K562 (cell line): ENCODE data around the gene OR13C2. TPM values are rescaled to one million over a fixed set of nuclear protein-coding genes. Genes with fewer than 3 reads are reported as not detected.

ENCODE experiments used
- ATAC-seq: fragments of 200-7000 bp; cut with Tn5 transposase; 3 replicates; pipeline ENCODE4 v1.9.1; 2020; ENCODE audit warnings: moderate library complexity
- BruUV-seq: library from RNA; stranded (reverse); fragments of 400-500 nt; replicated peaks from 2 replicates; lab custom pipeline; 2021; lab: Mats Ljungman, UMichigan
- CTCF ChIA-PET: fragments of 300-600 bp; formaldehyde crosslinking; extraction: SDS; loops from one replicate; lab custom pipeline; 2021; ENCODE audit warnings: low intra/inter-chr PET ratio; lab: Yijun Ruan, JAX
- POLR2A ChIA-PET: fragments of 300-600, 350-650 bp; sonication (Branson Sonifier 250); formaldehyde crosslinking; extraction: SDS; loops from one replicate; lab custom pipeline; 2021; ENCODE audit warnings: antibody characterized with exemption, inconsistent platforms; lab: Yijun Ruan, JAX
- DNase-seq, 4 experiments: peaks; one replicate each; pipeline versions ENCODE4 v3.0.0 to v3.0.0-alpha.2; 2011 to 2018; ENCODE audit warnings: low spot score in 3 of 4, mixed read lengths in 3 of 4; ENCODE audit errors: extremely low read depth in 1 of 4
- FAIRE-seq: peaks from 2 replicates; lab custom pipeline; 2011; peaks lifted over from hg19 to GRCh38; lab: Jason Lieb, UNC
- H2AFZ ChIP-seq: 2 replicates; pipeline ENCODE4 v1.6.0; 2011; ENCODE audit warnings: low read depth, low read length, control low read depth, inconsistent platforms
- H3K27ac ChIP-seq: fragments of 200-600 bp; 3 replicates; pipeline ENCODE4 v1.8.0; 2011; ENCODE audit warnings: low read depth, mild to moderate bottlenecking, control low read depth, inconsistent platforms, low read length, moderate library complexity, mixed read lengths; ENCODE audit errors: extremely low read depth
- H3K27me3 ChIP-seq, 2 experiments: fragments of 300-600 bp in 1 of 2; 2 replicates in 1 of 2; 3 replicates in 1 of 2; pipeline versions ENCODE4 v1.6.0 to v1.8.0; 2011; ENCODE audit warnings: inconsistent platforms in 2 of 2, low read length in 2 of 2, mild to moderate bottlenecking in 1 of 2, mixed read lengths in 1 of 2, moderate library complexity in 1 of 2; ENCODE audit not compliant: control insufficient read depth in 2 of 2, insufficient read depth in 2 of 2
- H3K36me3 ChIP-seq: fragments of 300-600 bp; 3 replicates; pipeline ENCODE4 v1.8.0; 2011; ENCODE audit warnings: mild to moderate bottlenecking, low read length, inconsistent platforms; ENCODE audit not compliant: control insufficient read depth, insufficient read depth
- H3K4me1 ChIP-seq, 2 experiments: fragments of 200-600 bp in 1 of 2; replicated peaks in 1 of 2; 2 replicates in 1 of 2; 3 replicates in 1 of 2; pipeline versions ENCODE4 v1.5.1 to v1.8.0; 2011; ENCODE audit warnings: inconsistent platforms in 2 of 2, low read length in 2 of 2, mild to moderate bottlenecking in 1 of 2, mixed read lengths in 1 of 2, moderate library complexity in 1 of 2; ENCODE audit not compliant: control insufficient read depth in 2 of 2, insufficient read depth in 2 of 2
- H3K4me2 ChIP-seq: 2 replicates; pipeline ENCODE4 v1.6.1; 2011; ENCODE audit warnings: low read length, control low read depth, inconsistent platforms, mixed read lengths; ENCODE audit not compliant: insufficient read depth
- H3K4me3 ChIP-seq: fragments of 200-600 bp; sonication (generic), shearing (Covaris generic); 2 replicates; pipeline ENCODE4 v1.5.1; 2016; ENCODE audit warnings: control low read depth, inconsistent platforms
- H3K79me2 ChIP-seq: fragments of 200-600 bp; 3 replicates; pipeline ENCODE4 v1.8.0; 2011; ENCODE audit warnings: low read length, inconsistent platforms; ENCODE audit not compliant: control insufficient read depth, insufficient read depth
- H3K9ac ChIP-seq, 2 experiments: 2 replicates each; pipeline versions ENCODE4 v1.6.0 to v1.6.1; 2011; ENCODE audit warnings: low read depth in 2 of 2, low read length in 2 of 2, control low read depth in 1 of 2, inconsistent platforms in 1 of 2, mild to moderate bottlenecking in 1 of 2, mixed read lengths in 1 of 2; ENCODE audit not compliant: insufficient read depth in 1 of 2
- H3K9me1 ChIP-seq: one replicate; pipeline ENCODE4 v1.6.0; 2011; ENCODE audit warnings: inconsistent platforms, mild to moderate bottlenecking, low read length, moderate library complexity; ENCODE audit not compliant: control insufficient read depth, insufficient read depth
- H3K9me3 ChIP-seq: replicated peaks from 2 replicates; pipeline ENCODE4 v1.5.1; 2011; ENCODE audit warnings: low read depth, low read length, inconsistent platforms; ENCODE audit not compliant: control insufficient read depth, insufficient read depth
- H4K20me1 ChIP-seq: replicated peaks from 2 replicates; pipeline ENCODE4 v1.6.1; 2011; ENCODE audit warnings: low read length, inconsistent platforms, mixed read lengths; ENCODE audit not compliant: control insufficient read depth, insufficient read depth
- EP400 ChIP-seq: fragments of 450-650 bp; IDR thresholded peaks from 2 replicates; pipeline ENCODE4 v1.6.1; 2017; ENCODE audit warnings: antibody characterized with exemption, mild to moderate bottlenecking, moderate library complexity
- FOSL1 ChIP-seq: fragments of 200-800 bp; sonication (Bioruptor generic); conservative IDR thresholded peaks from 2 replicates; pipeline ENCODE4 v1.6.1; 2016; ENCODE audit warnings: missing genetic modification characterization, missing compliant biosample characterization
- GABPB1 ChIP-seq: sonication (generic); formaldehyde crosslinking; IDR thresholded peaks from 2 replicates; pipeline ENCODE4 v1.8.0; 2022; ENCODE audit warnings: mild to moderate bottlenecking, missing genetic modification reagents
- NONO ChIP-seq, 2 experiments: fragments of 200-400 bp in 1 of 2; fragments of 450-650 bp in 1 of 2; formaldehyde crosslinking in 1 of 2; IDR thresholded peaks; 2 replicates each; pipeline ENCODE4 v1.6.1; 2017; ENCODE audit warnings: low read depth in 2 of 2, mild to moderate bottlenecking in 2 of 2, moderate library complexity in 2 of 2, low read length in 1 of 2
- ZNF445 ChIP-seq: fragments of 250-450 bp; sonication (Bioruptor Pico); IDR thresholded peaks from 2 replicates; pipeline ENCODE4 v1.4.0; 2020; ENCODE audit warnings: low read depth, mild to moderate bottlenecking, moderate library complexity
- ZNF780A ChIP-seq: fragments of 250-450 bp; sonication (Bioruptor Pico); IDR thresholded peaks from 2 replicates; pipeline ENCODE4 v1.5.0; 2021; ENCODE audit warnings: mild to moderate bottlenecking
- WGBS: fragments of 100-300 bp; shearing (Covaris generic); methylation state at CpG from one replicate; pipeline ENCODE4 v1.1.6; 2016; ENCODE audit warnings: low coverage, mixed read lengths; ENCODE audit not compliant: insufficient coverage; ENCODE audit errors: missing lambda C conversion rate; 5-methylcytosine and 5-hydroxymethylcytosine counted together
- in situ Hi-C: fragments of 300-500 bp; cut with MboI; formaldehyde crosslinking; loops from 4 replicates; pipeline ENCODE4 v1.15.0; 2018; ENCODE audit warnings: inconsistent platforms, mixed read lengths
- intact Hi-C: fragments of 100-400 bp; cut with micrococcal nuclease; formaldehyde crosslinking; loops from 2 replicates; pipeline ENCODE4 v1.14.2; 2022
- polyA plus RNA-seq, 8 experiments: library from polyadenylated mRNA; depleted of rRNA in 4 of 8; stranded (reverse) in 5 of 8; unstranded in 3 of 8; fragments of >200 nt; fragmentation: Nextera tagmentation in 2 of 8; fragmentation: Illumina TruSeq in 1 of 8; extraction: Ambion mirVana in 2 of 8; extraction: Trizol in 1 of 8; gene quantifications; 2 replicates each; pipeline versions ENCODE4 v1.2.1 to v1.2.3, GENCODE V29; 2011 to 2014; ENCODE audit warnings: inconsistent platforms in 1 of 8, missing spikeins in 1 of 8
- total RNA-seq, 7 experiments: library from RNA; depleted of rRNA in 6 of 7; stranded (reverse); fragments of >200 nt in 6 of 7; fragmentation: Illumina TruSeq in 2 of 7; extraction: Trizol in 2 of 7; gene quantifications; 2 replicates each; pipeline versions ENCODE4 v1.2.1 to v1.2.3, GENCODE V29; 2011 to 2021; ENCODE audit warnings: low replicate concordance in 1 of 7
- TF ChIP-seq, protein P1 (sequence below): fragments of 250-450 bp; sonication (Bioruptor Pico); IDR thresholded peaks from 2 replicates; pipeline ENCODE4 v1.4.0; 2020; ENCODE audit warnings: mild to moderate bottlenecking, moderate library complexity
- TF ChIP-seq, protein P2 (sequence below): sonication (generic); formaldehyde crosslinking; IDR thresholded peaks from 2 replicates; pipeline ENCODE4 v1.8.0; 2022; ENCODE audit warnings: mild to moderate bottlenecking, missing genetic modification reagents, borderline replicate concordance
- TF ChIP-seq, protein P3 (sequence below): fragments of 450-650 bp; formaldehyde crosslinking; IDR thresholded peaks from 2 replicates; pipeline ENCODE4 v1.4.0; 2022; ENCODE audit warnings: missing genetic modification characterization
- TF ChIP-seq, protein P4 (sequence below): sonication (generic); formaldehyde crosslinking; IDR thresholded peaks from 2 replicates; pipeline ENCODE4 v1.8.1; 2022; ENCODE audit warnings: missing genetic modification reagents

The OR13C2 gene
- total and polyA plus RNA-seq, 9 of the 15 experiments (the other 6 are each of a cell fraction or from before 2014, with no cell fraction given) = not detected

DNA sequence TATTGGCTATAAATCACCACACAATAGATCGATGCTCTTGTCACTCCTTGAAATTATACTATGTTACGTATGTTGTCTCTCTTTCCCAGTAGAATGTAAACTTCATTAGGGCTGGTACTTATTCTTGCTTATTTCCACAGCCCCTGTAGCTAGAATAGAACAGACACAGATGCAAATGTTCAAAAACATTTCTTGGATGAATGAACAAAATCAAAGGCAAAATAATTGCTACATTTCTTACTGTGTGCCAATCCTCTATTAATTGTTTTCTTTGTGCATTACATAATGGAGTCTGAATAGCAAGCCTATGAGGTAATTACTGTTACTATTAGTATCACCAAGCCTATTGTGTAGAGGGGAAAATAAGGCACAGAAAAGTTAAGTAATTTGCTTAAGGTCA, 725 bp upstream of the OR13C2 start:
- POLR2A ChIA-PET = no interaction called here
- Histone ChIP-seq H4K20me1 (no peaks in the 10 kb centered on the region), H3K9me1 (no peaks in the 10 kb centered on the region), H3K79me2 (no peaks in the 10 kb centered on the region), H3K9me3 (no peaks in the 10 kb centered on the region), H2AFZ (no peak overlapping the region), H3K4me1 (no peaks in the 10 kb centered on the region), H3K36me3 (no peaks in the 10 kb centered on the region), H3K9ac (no peak overlapping the region), H3K4me3 (no peak overlapping the region), H3K4me2 (no peak overlapping the region), H3K27me3 (no peaks in the 10 kb centered on the region), H3K27ac (no peak overlapping the region)
- 0% methylated on average over 2 of the region's 2 CpGs for WGBS
- no peak for DNase-seq
- ATAC-seq = no peak
- intact Hi-C loops = loop anchor here (10.0 kb wide), 1 partner anchor 61 kb away; no protein-coding TSS in a partner anchor
- in situ Hi-C loops = no loop called here
- BruUV-seq = no TSS peak
- no peak for FAIRE-seq
- TF ChIP-seq EP400 = no peak
- TF ChIP-seq, protein P1, sequence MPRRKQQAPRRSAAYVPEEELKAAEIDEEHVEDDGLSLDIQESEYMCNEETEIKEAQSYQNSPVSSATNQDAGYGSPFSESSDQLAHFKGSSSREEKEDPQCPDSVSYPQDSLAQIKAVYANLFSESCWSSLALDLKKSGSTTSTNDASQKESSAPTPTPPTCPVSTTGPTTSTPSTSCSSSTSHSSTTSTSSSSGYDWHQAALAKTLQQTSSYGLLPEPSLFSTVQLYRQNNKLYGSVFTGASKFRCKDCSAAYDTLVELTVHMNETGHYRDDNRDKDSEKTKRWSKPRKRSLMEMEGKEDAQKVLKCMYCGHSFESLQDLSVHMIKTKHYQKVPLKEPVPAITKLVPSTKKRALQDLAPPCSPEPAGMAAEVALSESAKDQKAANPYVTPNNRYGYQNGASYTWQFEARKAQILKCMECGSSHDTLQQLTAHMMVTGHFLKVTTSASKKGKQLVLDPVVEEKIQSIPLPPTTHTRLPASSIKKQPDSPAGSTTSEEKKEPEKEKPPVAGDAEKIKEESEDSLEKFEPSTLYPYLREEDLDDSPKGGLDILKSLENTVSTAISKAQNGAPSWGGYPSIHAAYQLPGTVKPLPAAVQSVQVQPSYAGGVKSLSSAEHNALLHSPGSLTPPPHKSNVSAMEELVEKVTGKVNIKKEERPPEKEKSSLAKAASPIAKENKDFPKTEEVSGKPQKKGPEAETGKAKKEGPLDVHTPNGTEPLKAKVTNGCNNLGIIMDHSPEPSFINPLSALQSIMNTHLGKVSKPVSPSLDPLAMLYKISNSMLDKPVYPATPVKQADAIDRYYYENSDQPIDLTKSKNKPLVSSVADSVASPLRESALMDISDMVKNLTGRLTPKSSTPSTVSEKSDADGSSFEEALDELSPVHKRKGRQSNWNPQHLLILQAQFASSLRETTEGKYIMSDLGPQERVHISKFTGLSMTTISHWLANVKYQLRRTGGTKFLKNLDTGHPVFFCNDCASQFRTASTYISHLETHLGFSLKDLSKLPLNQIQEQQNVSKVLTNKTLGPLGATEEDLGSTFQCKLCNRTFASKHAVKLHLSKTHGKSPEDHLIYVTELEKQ (CRISPR knock-in tag) = no peak
- TF ChIP-seq GABPB1 = no peak
- TF ChIP-seq NONO (IDR thresholded peaks at IDR 0.05; ENCODE audit: low read depth in 2 of 2, low read length in 1 of 2) = no peak
- TF ChIP-seq FOSL1 (tag) = no peak
- TF ChIP-seq, protein P2, sequence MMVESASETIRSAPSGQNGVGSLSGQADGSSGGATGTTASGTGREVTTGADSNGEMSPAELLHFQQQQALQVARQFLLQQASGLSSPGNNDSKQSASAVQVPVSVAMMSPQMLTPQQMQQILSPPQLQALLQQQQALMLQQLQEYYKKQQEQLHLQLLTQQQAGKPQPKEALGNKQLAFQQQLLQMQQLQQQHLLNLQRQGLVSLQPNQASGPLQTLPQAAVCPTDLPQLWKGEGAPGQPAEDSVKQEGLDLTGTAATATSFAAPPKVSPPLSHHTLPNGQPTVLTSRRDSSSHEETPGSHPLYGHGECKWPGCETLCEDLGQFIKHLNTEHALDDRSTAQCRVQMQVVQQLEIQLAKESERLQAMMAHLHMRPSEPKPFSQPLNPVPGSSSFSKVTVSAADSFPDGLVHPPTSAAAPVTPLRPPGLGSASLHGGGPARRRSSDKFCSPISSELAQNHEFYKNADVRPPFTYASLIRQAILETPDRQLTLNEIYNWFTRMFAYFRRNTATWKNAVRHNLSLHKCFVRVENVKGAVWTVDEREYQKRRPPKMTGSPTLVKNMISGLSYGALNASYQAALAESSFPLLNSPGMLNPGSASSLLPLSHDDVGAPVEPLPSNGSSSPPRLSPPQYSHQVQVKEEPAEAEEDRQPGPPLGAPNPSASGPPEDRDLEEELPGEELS (CRISPR knock-in tag) = no peak
- no peak for TF ChIP-seq ZNF780A
- no peak for TF ChIP-seq ZNF445 (CRISPR knock-in tag)
- TF ChIP-seq, protein P3, sequence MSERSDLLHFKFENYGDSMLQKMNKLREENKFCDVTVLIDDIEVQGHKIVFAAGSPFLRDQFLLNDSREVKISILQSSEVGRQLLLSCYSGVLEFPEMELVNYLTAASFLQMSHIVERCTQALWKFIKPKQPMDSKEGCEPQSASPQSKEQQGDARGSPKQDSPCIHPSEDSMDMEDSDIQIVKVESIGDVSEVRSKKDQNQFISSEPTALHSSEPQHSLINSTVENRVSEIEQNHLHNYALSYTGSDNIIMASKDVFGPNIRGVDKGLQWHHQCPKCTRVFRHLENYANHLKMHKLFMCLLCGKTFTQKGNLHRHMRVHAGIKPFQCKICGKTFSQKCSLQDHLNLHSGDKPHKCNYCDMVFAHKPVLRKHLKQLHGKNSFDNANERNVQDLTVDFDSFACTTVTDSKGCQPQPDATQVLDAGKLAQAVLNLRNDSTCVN (CRISPR knock-in tag) = no peak
- TF ChIP-seq, protein P4, sequence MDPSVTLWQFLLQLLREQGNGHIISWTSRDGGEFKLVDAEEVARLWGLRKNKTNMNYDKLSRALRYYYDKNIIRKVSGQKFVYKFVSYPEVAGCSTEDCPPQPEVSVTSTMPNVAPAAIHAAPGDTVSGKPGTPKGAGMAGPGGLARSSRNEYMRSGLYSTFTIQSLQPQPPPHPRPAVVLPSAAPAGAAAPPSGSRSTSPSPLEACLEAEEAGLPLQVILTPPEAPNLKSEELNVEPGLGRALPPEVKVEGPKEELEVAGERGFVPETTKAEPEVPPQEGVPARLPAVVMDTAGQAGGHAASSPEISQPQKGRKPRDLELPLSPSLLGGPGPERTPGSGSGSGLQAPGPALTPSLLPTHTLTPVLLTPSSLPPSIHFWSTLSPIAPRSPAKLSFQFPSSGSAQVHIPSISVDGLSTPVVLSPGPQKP (CRISPR knock-in tag) = no peak
- CTCF ChIA-PET = no interaction called here
